Smooth muscle cell (in vitro differentiated cells): ENCODE results near the gene TSPAN7. TPM values are rescaled to one million over a fixed set of nuclear protein-coding genes. Genes with fewer than 3 reads are reported as not detected.

Experiments
- DNase-seq: peaks from one replicate; lab custom pipeline; 2025; ENCODE audit not compliant: unreplicated experiment; lab: John Stamatoyannopoulos, UW
- H2AFZ ChIP-seq: fragments of 200-600 bp; sonication (generic); 2 replicates; pipeline ENCODE4 v1.6.0; 2016; ENCODE audit warnings: antibody characterized with exemption, low read depth, mild to moderate bottlenecking
- H3F3A ChIP-seq: fragments of 200-600 bp; sonication (generic); 2 replicates; pipeline ENCODE4 v1.6.0; 2017; ENCODE audit warnings: antibody characterized with exemption, low read depth
- H3K27ac ChIP-seq: fragments of 200-600 bp; sonication (generic); 2 replicates; pipeline ENCODE4 v1.5.1; 2016; ENCODE audit warnings: low read depth, mild to moderate bottlenecking
- H3K27me3 ChIP-seq: fragments of 200-600 bp; sonication (generic); 2 replicates; pipeline ENCODE4 v1.6.1; 2016; ENCODE audit warnings: low read depth, mild to moderate bottlenecking
- H3K36me3 ChIP-seq: fragments of 200-600 bp; sonication (generic); 2 replicates; pipeline ENCODE4 v1.5.1; 2016; ENCODE audit warnings: low read depth
- H3K4me1 ChIP-seq: fragments of 200-600 bp; sonication (generic); 2 replicates; pipeline ENCODE4 v1.5.1; 2016; ENCODE audit warnings: low read depth
- H3K4me2 ChIP-seq: fragments of 200-600 bp; sonication (generic); 2 replicates; pipeline ENCODE4 v1.6.0; 2016; ENCODE audit warnings: mild to moderate bottlenecking
- H3K4me3 ChIP-seq: fragments of 200-600 bp; sonication (generic); 2 replicates; pipeline ENCODE4 v1.5.1; 2016; ENCODE audit warnings: mild to moderate bottlenecking
- H3K79me2 ChIP-seq: fragments of 200-600 bp; sonication (generic); 2 replicates; pipeline ENCODE4 v1.6.0; 2016; ENCODE audit warnings: low read depth, mild to moderate bottlenecking
- H3K9ac ChIP-seq: fragments of 200-600 bp; sonication (generic); 2 replicates; pipeline ENCODE4 v1.6.0; 2016; ENCODE audit warnings: low read depth
- H3K9me3 ChIP-seq: fragments of 200-600 bp; sonication (generic); replicated peaks from 2 replicates; pipeline ENCODE4 v1.5.1; 2016; ENCODE audit warnings: low read depth
- H4K20me1 ChIP-seq: fragments of 200-600 bp; sonication (generic); 2 replicates; pipeline ENCODE4 v1.6.0; 2016; ENCODE audit warnings: low read depth
- CTCF ChIP-seq: fragments of 200-600 bp; sonication (generic); IDR thresholded peaks from 2 replicates; pipeline ENCODE4 v1.5.1; 2017; ENCODE audit warnings: borderline replicate concordance, mild to moderate bottlenecking, antibody characterized with exemption; ENCODE audit not compliant: insufficient read depth, poor library complexity, severe bottlenecking
- WGBS: methylation state at CpG from one replicate; pipeline ENCODE4 v1.1.7; 2016; ENCODE audit warnings: low lambda C conversion rate; 5-methylcytosine and 5-hydroxymethylcytosine counted together
- polyA plus RNA-seq: library from polyadenylated mRNA; unstranded; fragments of >200 nt; fragmentation: Nextera tagmentation; extraction: Ambion mirVana; gene quantifications from 2 replicates; pipeline ENCODE4 v1.2.1, GENCODE V29; 2016
- total RNA-seq: library from RNA; depleted of rRNA; stranded (reverse); fragments of >200 nt; gene quantifications from 2 replicates; pipeline ENCODE4 v1.2.3, GENCODE V29; 2014

The TSPAN7 gene
- total and polyA plus RNA-seq, 2 experiments from 2014 or later, result 1.5 to 3.9 TPM

- no peaks in the 10 kb centered on the region for H3K36me3 ChIP-seq
- H3K9ac ChIP-seq, result no peak overlapping the region
- H3K27ac ChIP-seq, result no peak overlapping the region
- H3K4me1 ChIP-seq, result no peaks in the 10 kb centered on the region
- no peaks in the 10 kb centered on the region for H3K27me3 ChIP-seq
- no peaks in the 10 kb centered on the region for H4K20me1 ChIP-seq
- no peaks in the 10 kb centered on the region for H3F3A ChIP-seq
- 57% methylated on average over 3 of the region's 3 CpGs for WGBS
- H2AFZ ChIP-seq, result no peak overlapping the region
- no peaks in the 10 kb centered on the region for H3K79me2 ChIP-seq
- no peak overlapping the region for H3K4me2 ChIP-seq
- no peak overlapping the region for H3K4me3 ChIP-seq
- no peaks in the 10 kb centered on the region for H3K9me3 ChIP-seq
- no peak for TF ChIP-seq CTCF
- no peak for DNase-seq
Observed at GRCh38 chrX:38699121-38699520, 137.8 kb downstream of the TSPAN7 start.

GRCh38 chrX:38699696-38700095, 138.4 kb downstream of the TSPAN7 start:
- Histone ChIP-seq H3K9ac (no peak overlapping the region), H3F3A (no peaks in the 10 kb centered on the region), H3K79me2 (no peaks in the 10 kb centered on the region), H3K4me1 (no peaks in the 10 kb centered on the region), H3K4me3 (no peak overlapping the region), H3K27ac (no peak overlapping the region), H3K4me2 (no peak overlapping the region), H2AFZ (no peak overlapping the region), H4K20me1 (no peaks in the 10 kb centered on the region), H3K9me3 (no peaks in the 10 kb centered on the region), H3K27me3 (no peaks in the 10 kb centered on the region), H3K36me3 (no peaks in the 10 kb centered on the region)
- DNase-seq, result no peak
- 15% methylated on average over 1 of the region's 1 CpG for WGBS
- no peak for TF ChIP-seq CTCF

- Histone ChIP-seq H3K4me3 (no peak overlapping the region), H3K4me1 (no peaks in the 10 kb centered on the region), H2AFZ (no peak overlapping the region), H3K27me3 (no peaks in the 10 kb centered on the region), H3K36me3 (no peaks in the 10 kb centered on the region), H3K79me2 (no peaks in the 10 kb centered on the region), H3K9me3 (no peaks in the 10 kb centered on the region), H3K27ac (no peak overlapping the region), H4K20me1 (no peaks in the 10 kb centered on the region), H3K4me2 (no peak overlapping the region), H3K9ac (no peak overlapping the region), H3F3A (no peaks in the 10 kb centered on the region)
- no peak for TF ChIP-seq CTCF
- WGBS, result 47% methylated on average over 1 of the region's 1 CpG
- DNase-seq, result no peak
Observed at GRCh38 chrX:38701073-38701472, 139.7 kb downstream of the TSPAN7 start.

GRCh38 chrX:38704146-38704882, 143.0 kb downstream of the TSPAN7 start:
- Histone ChIP-seq H3K4me3 (no peak overlapping the region), H3K9me3 (no peaks in the 10 kb centered on the region), H3K4me2 (no peak overlapping the region), H3K27me3 (no peaks in the 10 kb centered on the region), H3K9ac (no peak overlapping the region), H3K4me1 (no peaks in the 10 kb centered on the region), H3K36me3 (no peaks in the 10 kb centered on the region), H3K27ac (no peak overlapping the region), H2AFZ (no peak overlapping the region), H3F3A (no peaks in the 10 kb centered on the region), H3K79me2 (no peaks in the 10 kb centered on the region), H4K20me1 (no peaks in the 10 kb centered on the region)
- 63% methylated on average over 2 of the region's 2 CpGs for WGBS
- no peak for DNase-seq
- TF ChIP-seq CTCF, result no peak
